OCI-LY7 (cell line): Measurements from ENCODE around the gene TEX48. TPM values are rescaled to one million over a fixed set of nuclear protein-coding genes. Genes with fewer than 3 reads are reported as not detected.

Experiments
- BruUV-seq: library from RNA; stranded (reverse); fragments of 400-500 nt; replicated peaks from 2 replicates; lab custom pipeline; 2021; lab: Mats Ljungman, UMichigan
- CTCF ChIA-PET: fragments of 300-600 bp; sonication (Branson Sonifier 250); formaldehyde crosslinking; loops from one replicate; lab custom pipeline; 2022; ENCODE audit warnings: antibody characterized with exemption; ENCODE audit not compliant: unreplicated experiment; lab: Charles Lee
- POLR2A ChIA-PET: fragments of 300-600 bp; sonication (Branson Sonifier 250); formaldehyde crosslinking; loops from one replicate; lab custom pipeline; 2022; ENCODE audit warnings: antibody characterized with exemption; lab: Charles Lee
- DNase-seq: peaks from one replicate; pipeline ENCODE4 v3.0.0-alpha.2; 2015; ENCODE audit warnings: low spot score
- H2AFZ ChIP-seq: fragments of 200-600 bp; sonication (generic), shearing (Covaris generic); 2 replicates; pipeline ENCODE4 v1.6.1; 2014; ENCODE audit warnings: mild to moderate bottlenecking, antibody characterized with exemption, low read length, moderate library complexity
- H3K27ac ChIP-seq: fragments of 200-600 bp; sonication (generic); 2 replicates; pipeline ENCODE4 v1.5.1; 2014; ENCODE audit warnings: mixed run types, low read depth, mild to moderate bottlenecking, moderate library complexity, low read length, inconsistent platforms; ENCODE audit not compliant: poor library complexity, severe bottlenecking
- H3K36me3 ChIP-seq: fragments of 200-600 bp; sonication (generic); 2 replicates; pipeline ENCODE4 v1.6.1; 2014; ENCODE audit warnings: mild to moderate bottlenecking, antibody characterized with exemption, low read length, moderate library complexity, mixed read lengths; ENCODE audit not compliant: insufficient read depth
- H3K4me1 ChIP-seq: fragments of 200-600 bp; sonication (generic); 2 replicates; pipeline ENCODE4 v1.5.1; 2014; ENCODE audit warnings: mild to moderate bottlenecking, low read length; ENCODE audit not compliant: insufficient read depth, poor library complexity, severe bottlenecking
- H3K4me2 ChIP-seq: fragments of 200-600 bp; sonication (generic); 2 replicates; pipeline ENCODE4 v1.6.1; 2014; ENCODE audit warnings: mild to moderate bottlenecking, low read length
- H3K4me3 ChIP-seq: fragments of 200-600 bp; sonication (generic); 2 replicates; pipeline ENCODE4 v1.5.1; 2014; ENCODE audit warnings: mild to moderate bottlenecking, low read depth, low read length; ENCODE audit not compliant: poor library complexity, severe bottlenecking
- H3K79me2 ChIP-seq: fragments of 200-600 bp; sonication (generic); 2 replicates; pipeline ENCODE4 v1.6.1; 2016; ENCODE audit warnings: low read depth, mild to moderate bottlenecking, low read length, moderate library complexity, mixed read lengths; ENCODE audit not compliant: insufficient read depth
- H3K9me2 ChIP-seq: fragments of 200-600 bp; sonication (generic); 2 replicates; pipeline ENCODE4 v1.6.1; 2016; ENCODE audit warnings: mild to moderate bottlenecking, low read length, mixed read lengths; ENCODE audit not compliant: insufficient read depth
- H3K9me3 ChIP-seq: fragments of 200-600 bp; sonication (generic); 2 replicates; pipeline ENCODE4 v1.6.1; 2014; ENCODE audit warnings: mild to moderate bottlenecking, mixed run types, low read length, mixed read lengths
- H4K20me1 ChIP-seq: fragments of 200-600 bp; sonication (generic); 2 replicates; pipeline ENCODE4 v1.6.1; 2014; ENCODE audit warnings: mild to moderate bottlenecking, antibody characterized with exemption, low read length, moderate library complexity, mixed read lengths; ENCODE audit not compliant: insufficient read depth
- CTCF ChIP-seq: fragments of 200-600 bp; sonication (generic); conservative IDR thresholded peaks from 2 replicates; pipeline ENCODE4 v1.5.1; 2014; ENCODE audit warnings: mild to moderate bottlenecking, antibody characterized with exemption, low read length, moderate library complexity, mixed read lengths
- EZH2phosphoT487 ChIP-seq: fragments of 200-600 bp; sonication (generic); IDR thresholded peaks from 2 replicates; pipeline ENCODE4 v1.6.1; 2018; ENCODE audit warnings: low read depth, borderline replicate concordance, mild to moderate bottlenecking, mixed run types, antibody characterized with exemption, low read length, moderate library complexity, mixed read lengths
- intact Hi-C: fragments of 100-400 bp; cut with micrococcal nuclease; formaldehyde crosslinking; loops from one replicate; pipeline ENCODE4 v1.10.0; 2022; ENCODE audit not compliant: unreplicated experiment
- total RNA-seq, 2 experiments: library from RNA; depleted of rRNA in 1 of 2; stranded (reverse); fragments of >200 nt in 1 of 2; shearing (Covaris generic) in 1 of 2; gene quantifications; 2 replicates each; pipeline ENCODE4 v1.2.3, GENCODE V29; 2014 to 2022

The TEX48 gene
- total RNA-seq, 2 experiments from 2014 or later = not detected

GRCh38 chr9:114652776-114653555 lies 29.0 kb downstream of the TEX48 start:
- POLR2A ChIA-PET = interaction anchor here (0.6 to 2.2 kb wide), 13 partner anchors 9 to 264 kb away, joined by 3 to 10 read pairs (median 4); partner anchors contain the start of gene ATP6V1G1
- Histone ChIP-seq H3K27ac (peak overlapping the region; percentile 2), H3K9me2 (no peaks in the 10 kb centered on the region), H3K4me3 (peak overlapping the region; percentile 17), H2AFZ (no peak overlapping the region), H3K4me2 (peak overlapping the region; percentile 56), H3K9me3 (no peaks in the 10 kb centered on the region), H3K79me2 (no peaks in the 10 kb centered on the region), H4K20me1 (no peaks in the 10 kb centered on the region), H3K36me3 (peaks cover 20% of the 10 kb centered on the region), H3K4me1 (peaks cover 24% of the 10 kb centered on the region)
- TF ChIP-seq CTCF (no peak), EZH2phosphoT487 (no peak)
- CTCF ChIA-PET = interaction anchor here (0.5 to 2.9 kb wide), 13 partner anchors 36 to 276 kb away, joined by 3 to 27 read pairs (median 4); partner anchors contain the start of gene ATP6V1G1
- no peak for DNase-seq
- intact Hi-C loops = loop anchor here (1.0 to 5.0 kb wide), 6 partner anchors 46 to 248 kb away; no protein-coding TSS in a partner anchor
- BruUV-seq = no TSS peak

- DNase-seq = no peak
- Histone ChIP-seq H4K20me1 (no peaks in the 10 kb centered on the region), H3K4me3 (no peak overlapping the region), H3K36me3 (peaks cover 95% of the 10 kb centered on the region), H3K79me2 (no peaks in the 10 kb centered on the region), H3K27ac (no peak overlapping the region), H3K4me2 (no peak overlapping the region), H3K9me2 (no peaks in the 10 kb centered on the region), H2AFZ (no peak overlapping the region), H3K4me1 (no peaks in the 10 kb centered on the region), H3K9me3 (no peaks in the 10 kb centered on the region)
- POLR2A ChIA-PET = interaction anchor here (0.8 to 1.1 kb wide), 3 partner anchors 9 to 40 kb away, joined by 3 to 9 read pairs (median 4); no protein-coding TSS in a partner anchor
- no TSS peak for BruUV-seq
- intact Hi-C loops = no loop called here
- CTCF ChIA-PET = no interaction called here
- TF ChIP-seq EZH2phosphoT487 = no peak
- TF ChIP-seq CTCF = no peak
Observed at GRCh38 chr9:114643896-114644295, 38.1 kb downstream of the TEX48 start.

GRCh38 chr9:114643001-114643400 lies 39.0 kb downstream of the TEX48 start:
- BruUV-seq = no TSS peak
- ChIA-PET POLR2A (no interaction called here), CTCF (no interaction called here)
- H3K79me2 ChIP-seq = no peaks in the 10 kb centered on the region
- no peak overlapping the region for H3K4me2 ChIP-seq
- no peaks in the 10 kb centered on the region for H3K9me2 ChIP-seq
- no peaks in the 10 kb centered on the region for H3K9me3 ChIP-seq
- H3K4me3 ChIP-seq = no peak overlapping the region
- H4K20me1 ChIP-seq = no peaks in the 10 kb centered on the region
- H3K4me1 ChIP-seq = no peaks in the 10 kb centered on the region
- H3K36me3 ChIP-seq = peaks cover 95% of the 10 kb centered on the region
- intact Hi-C loops = no loop called here
- no peak overlapping the region for H3K27ac ChIP-seq
- TF ChIP-seq EZH2phosphoT487 = no peak
- no peak for TF ChIP-seq CTCF
- DNase-seq = no peak
- H2AFZ ChIP-seq = no peak overlapping the region
